C4-2B (cell line): ENCODE measurements around the gene EPDR1.

Source experiments
- ZFX ChIP-seq: fragments of 450-650 bp; IDR thresholded peaks from 2 replicates; pipeline ENCODE4 v1.6.1; 2017
- TF ChIP-seq, protein P1 (sequence below): fragments of 450-650 bp; conservative IDR thresholded peaks from 2 replicates; pipeline ENCODE4 v1.5.1; 2017; ENCODE audit warnings: mild to moderate bottlenecking

DNA sequence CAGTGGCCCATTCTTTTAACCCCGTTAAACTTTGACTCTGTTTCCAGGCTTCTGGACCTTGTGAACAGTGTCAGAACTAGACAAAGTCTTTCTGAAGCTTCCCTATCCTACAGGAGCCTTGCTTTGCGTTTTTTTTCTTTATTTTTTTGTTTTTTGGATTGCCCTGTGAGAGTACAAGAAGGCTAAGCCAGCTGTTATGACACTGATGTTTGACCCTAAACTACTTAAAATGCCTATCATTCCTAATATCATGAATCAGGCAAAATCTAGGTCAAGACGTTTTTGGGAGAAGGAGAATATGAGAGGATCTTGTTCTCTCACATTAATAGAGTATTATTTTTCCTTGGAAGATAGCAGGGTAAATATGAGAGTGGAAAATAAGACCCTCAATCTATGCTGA lies 79.8 kb downstream of the EPDR1 start:
- TF ChIP-seq, protein P1, sequence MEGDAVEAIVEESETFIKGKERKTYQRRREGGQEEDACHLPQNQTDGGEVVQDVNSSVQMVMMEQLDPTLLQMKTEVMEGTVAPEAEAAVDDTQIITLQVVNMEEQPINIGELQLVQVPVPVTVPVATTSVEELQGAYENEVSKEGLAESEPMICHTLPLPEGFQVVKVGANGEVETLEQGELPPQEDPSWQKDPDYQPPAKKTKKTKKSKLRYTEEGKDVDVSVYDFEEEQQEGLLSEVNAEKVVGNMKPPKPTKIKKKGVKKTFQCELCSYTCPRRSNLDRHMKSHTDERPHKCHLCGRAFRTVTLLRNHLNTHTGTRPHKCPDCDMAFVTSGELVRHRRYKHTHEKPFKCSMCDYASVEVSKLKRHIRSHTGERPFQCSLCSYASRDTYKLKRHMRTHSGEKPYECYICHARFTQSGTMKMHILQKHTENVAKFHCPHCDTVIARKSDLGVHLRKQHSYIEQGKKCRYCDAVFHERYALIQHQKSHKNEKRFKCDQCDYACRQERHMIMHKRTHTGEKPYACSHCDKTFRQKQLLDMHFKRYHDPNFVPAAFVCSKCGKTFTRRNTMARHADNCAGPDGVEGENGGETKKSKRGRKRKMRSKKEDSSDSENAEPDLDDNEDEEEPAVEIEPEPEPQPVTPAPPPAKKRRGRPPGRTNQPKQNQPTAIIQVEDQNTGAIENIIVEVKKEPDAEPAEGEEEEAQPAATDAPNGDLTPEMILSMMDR, result no peak
- no peak for TF ChIP-seq ZFX
